Endothelial cell of umbilical vein (primary cell): Measurements from ENCODE around the gene PPP1R16B. TPM values are rescaled to one million over a fixed set of nuclear protein-coding genes. Genes with fewer than 3 reads are reported as not detected.

Experiments used
- BruUV-seq: library from RNA; stranded (reverse); fragments of 400-500 nt; replicated peaks from 2 replicates; lab custom pipeline; 2021; lab: Mats Ljungman, UMichigan
- CTCF ChIA-PET: fragments of 300-600, 350-600 bp; sonication (Branson Sonifier 250); formaldehyde crosslinking; loops from one replicate; lab custom pipeline; 2021; ENCODE audit warnings: antibody characterized with exemption, inconsistent platforms; lab: Charles Lee
- POLR2A ChIA-PET: fragments of 300-600, 350-600 bp; sonication (Branson Sonifier 250); formaldehyde crosslinking; loops from one replicate; lab custom pipeline; 2021; ENCODE audit warnings: antibody characterized with exemption, inconsistent platforms; lab: Charles Lee
- DNase-seq: peaks from one replicate; pipeline ENCODE4 v3.0.0-alpha.2; 2011; ENCODE audit warnings: low read depth, low spot score
- FAIRE-seq: peaks from 2 replicates; lab custom pipeline; 2011; peaks lifted over from hg19 to GRCh38; lab: Jason Lieb, UNC
- H2AFZ ChIP-seq: 2 replicates; pipeline ENCODE4 v1.6.0; 2012; ENCODE audit warnings: low read depth, low read length, control low read depth, inconsistent platforms
- H3K27ac ChIP-seq: 2 replicates; pipeline ENCODE4 v1.5.1; 2011; ENCODE audit warnings: low read depth, mild to moderate bottlenecking, control low read depth, low read length, moderate library complexity; ENCODE audit not compliant: insufficient read depth
- H3K27me3 ChIP-seq, 2 experiments: 2 replicates each; pipeline versions ENCODE4 v1.6.0 to v1.6.1; 2011; ENCODE audit warnings: low read length in 2 of 2, mixed read lengths in 1 of 2; ENCODE audit not compliant: control insufficient read depth in 2 of 2, insufficient read depth in 2 of 2
- H3K36me3 ChIP-seq, 2 experiments: 2 replicates in 1 of 2; 3 replicates in 1 of 2; pipeline ENCODE4 v1.5.1; 2011; ENCODE audit warnings: low read length in 2 of 2, mild to moderate bottlenecking in 1 of 2, moderate library complexity in 1 of 2; ENCODE audit not compliant: control insufficient read depth in 2 of 2, insufficient read depth in 2 of 2; ENCODE audit errors: extremely low read depth in 1 of 2
- H3K4me1 ChIP-seq: 3 replicates; pipeline ENCODE4 v1.5.1; 2011; ENCODE audit warnings: mild to moderate bottlenecking, low read length; ENCODE audit not compliant: control insufficient read depth, insufficient read depth; ENCODE audit errors: extremely low read depth
- H3K4me2 ChIP-seq: 2 replicates; pipeline ENCODE4 v1.6.1; 2011; ENCODE audit warnings: low read length, control low read depth, mixed read lengths; ENCODE audit not compliant: insufficient read depth
- H3K4me3 ChIP-seq, 3 experiments: fragments of 200-600 bp in 1 of 3; sonication (generic), shearing (Covaris generic) in 1 of 3; replicated peaks in 1 of 3; 2 replicates each; pipeline ENCODE4 v1.5.1; 2011 to 2016; ENCODE audit warnings: control low read depth in 3 of 3, low read length in 3 of 3, mild to moderate bottlenecking in 2 of 3, inconsistent platforms in 1 of 3, low read depth in 1 of 3, moderate library complexity in 1 of 3; ENCODE audit not compliant: insufficient read depth in 1 of 3
- H3K79me2 ChIP-seq: 2 replicates; pipeline ENCODE4 v1.6.0; 2012; ENCODE audit warnings: low read length, inconsistent platforms; ENCODE audit not compliant: control insufficient read depth, insufficient read depth
- H3K9ac ChIP-seq: replicated peaks from 2 replicates; pipeline ENCODE3; 2011; ENCODE audit warnings: low read length, control low read depth; ENCODE audit not compliant: insufficient read depth; ENCODE audit errors: extremely low read depth
- H3K9me1 ChIP-seq: replicated peaks from 3 replicates; pipeline ENCODE4 v1.6.0; 2011; ENCODE audit warnings: mild to moderate bottlenecking, low read length; ENCODE audit not compliant: control insufficient read depth, insufficient read depth; ENCODE audit errors: extremely low read depth
- H3K9me3 ChIP-seq: replicated peaks from 2 replicates; pipeline ENCODE4 v1.5.1; 2012; ENCODE audit warnings: low read length, inconsistent platforms; ENCODE audit not compliant: control insufficient read depth, insufficient read depth
- H4K20me1 ChIP-seq: replicated peaks from 2 replicates; pipeline ENCODE3; 2011; ENCODE audit warnings: mild to moderate bottlenecking, low read length; ENCODE audit not compliant: control insufficient read depth, insufficient read depth; ENCODE audit errors: extremely low read depth
- EZH2 ChIP-seq: IDR thresholded peaks from 2 replicates; pipeline ENCODE4 v1.6.1; 2012; ENCODE audit warnings: borderline replicate concordance, low read depth, mild to moderate bottlenecking, moderate library complexity, low read length, inconsistent platforms; ENCODE audit not compliant: severe bottlenecking
- FOS ChIP-seq: IDR thresholded peaks from 2 replicates; pipeline ENCODE4 v1.6.1; 2011; ENCODE audit warnings: mild to moderate bottlenecking, low read length, moderate library complexity, borderline replicate concordance; ENCODE audit not compliant: insufficient read depth
- GATA2 ChIP-seq: IDR thresholded peaks from 2 replicates; pipeline ENCODE4 v1.7.0; 2011; ENCODE audit warnings: low read depth, mild to moderate bottlenecking, moderate library complexity, mixed read lengths, low read length; ENCODE audit not compliant: insufficient read length, insufficient read depth
- JUN ChIP-seq: IDR thresholded peaks from 2 replicates; pipeline ENCODE4 v1.6.1; 2011; ENCODE audit warnings: borderline replicate concordance, low read depth; ENCODE audit not compliant: insufficient read length, insufficient read depth
- MYC ChIP-seq: IDR thresholded peaks from one replicate; pipeline ENCODE4 v1.6.1; 2011; ENCODE audit warnings: mild to moderate bottlenecking, low read depth, low read length
- POLR2A ChIP-seq: IDR thresholded peaks from 2 replicates; pipeline ENCODE4 v1.6.1; 2012; ENCODE audit warnings: low read depth, mild to moderate bottlenecking, control low read depth, low read length
- POLR2AphosphoS5 ChIP-seq: IDR thresholded peaks from 2 replicates; pipeline ENCODE4 v1.6.1; 2012; ENCODE audit warnings: low read depth, mild to moderate bottlenecking, control low read depth, low read length, moderate library complexity; ENCODE audit not compliant: insufficient read depth
- dilution Hi-C: fragments of 300-500 bp; cut with MboI; formaldehyde crosslinking; loops from one replicate; pipeline ENCODE4 v1.15.0; 2019; ENCODE audit warnings: low sequenced_read_pairs; ENCODE audit not compliant: extremely low pct_ligation_motif_present
- intact Hi-C: fragments of 100-400 bp; cut with micrococcal nuclease; formaldehyde crosslinking; loops from one replicate; pipeline ENCODE4 v1.10.0; 2022
- polyA plus RNA-seq, 4 experiments: library from polyadenylated mRNA; depleted of rRNA in 3 of 4; stranded (reverse) in 3 of 4; unstranded in 1 of 4; fragments of >200 nt; gene quantifications; 2 replicates each; pipeline versions ENCODE4 v1.2.1 to v1.2.3, GENCODE V29; 2011 to 2012; ENCODE audit warnings: missing spikeins in 1 of 4
- total RNA-seq: library from RNA; stranded (reverse); gene quantifications from 2 replicates; pipeline ENCODE4 v1.2.3, GENCODE V29; 2021
- TF ChIP-seq, protein P1 (sequence below): IDR thresholded peaks from 2 replicates; pipeline ENCODE4 v1.6.1; 2011; ENCODE audit not compliant: insufficient read depth, insufficient read length
- TF ChIP-seq, protein P2 (sequence below), 2 donors: IDR thresholded peaks; 1 replicate in 1 of 2; 2 replicates in 1 of 2; pipeline ENCODE4 v1.5.1; 2011; ENCODE audit warnings: low read length in 2 of 2, mild to moderate bottlenecking in 2 of 2, moderate library complexity in 2 of 2, control low read depth in 1 of 2, inconsistent platforms in 1 of 2, low read depth in 1 of 2; ENCODE audit not compliant: insufficient read depth in 1 of 2; ENCODE audit errors: extremely low read depth in 1 of 2

The PPP1R16B gene
- total and polyA plus RNA-seq, 2 donors (not counting 3 experiments of a cell fraction or from before 2014, with no cell fraction given) = 34.7 to 68.1 TPM

DNA sequence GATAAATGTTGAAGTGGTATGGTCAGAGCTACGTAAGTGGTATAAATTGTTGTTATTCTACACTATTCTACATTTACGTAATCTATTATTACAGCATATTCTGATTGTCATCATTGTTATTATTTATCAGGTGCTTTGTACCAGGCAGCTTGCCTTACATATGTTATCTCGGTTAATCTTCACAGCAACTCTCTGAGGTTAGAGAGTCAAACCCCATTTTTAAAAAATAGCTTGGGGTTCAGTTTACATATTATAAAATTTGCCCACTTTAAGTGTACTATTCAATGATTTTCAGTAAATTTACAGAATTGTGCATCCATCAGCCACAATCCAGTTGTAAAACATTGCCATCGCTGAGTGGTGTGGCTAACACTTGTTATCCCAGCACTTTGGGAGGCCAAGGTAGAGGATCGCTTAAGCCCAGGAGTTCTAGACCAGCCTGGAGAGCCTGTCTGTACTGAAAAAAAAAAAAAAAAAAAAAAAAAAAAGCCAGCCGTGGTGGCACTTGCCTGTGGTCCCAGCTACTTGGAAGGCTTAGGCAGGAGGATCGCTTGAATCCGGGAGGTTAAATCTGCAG is 35.5 kb downstream of the PPP1R16B start:
- Histone ChIP-seq H3K4me2 (no peak overlapping the region), H3K4me1 (peaks cover 10% of the 10 kb centered on the region), H3K9me3 (no peaks in the 10 kb centered on the region), H4K20me1 (no peaks in the 10 kb centered on the region), H3K79me2 (no peaks in the 10 kb centered on the region), H3K9me1 (no peaks in the 10 kb centered on the region), H3K4me3 (no peak overlapping the region), H2AFZ (no peak overlapping the region), H3K27me3 (peaks cover 0 to 2% of the 10 kb centered on the region in 2 experiments), H3K36me3 (peaks cover 2 to 19% of the 10 kb centered on the region in 2 experiments), H3K9ac (no peak overlapping the region), H3K27ac (no peak overlapping the region)
- BruUV-seq = no TSS peak
- POLR2A ChIA-PET = no interaction called here
- dilution Hi-C loops (no loop called here), intact Hi-C loops (no loop called here)
- FAIRE-seq (no peak), DNase-seq (no peak)
- TF ChIP-seq FOS = no peak
- TF ChIP-seq EZH2 = no peak
- TF ChIP-seq GATA2 = no peak
- TF ChIP-seq, protein P1, sequence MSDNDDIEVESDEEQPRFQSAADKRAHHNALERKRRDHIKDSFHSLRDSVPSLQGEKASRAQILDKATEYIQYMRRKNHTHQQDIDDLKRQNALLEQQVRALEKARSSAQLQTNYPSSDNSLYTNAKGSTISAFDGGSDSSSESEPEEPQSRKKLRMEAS = no peak
- no peak for TF ChIP-seq MYC
- TF ChIP-seq POLR2A = no peak
- TF ChIP-seq JUN = no peak
- TF ChIP-seq, protein P2, sequence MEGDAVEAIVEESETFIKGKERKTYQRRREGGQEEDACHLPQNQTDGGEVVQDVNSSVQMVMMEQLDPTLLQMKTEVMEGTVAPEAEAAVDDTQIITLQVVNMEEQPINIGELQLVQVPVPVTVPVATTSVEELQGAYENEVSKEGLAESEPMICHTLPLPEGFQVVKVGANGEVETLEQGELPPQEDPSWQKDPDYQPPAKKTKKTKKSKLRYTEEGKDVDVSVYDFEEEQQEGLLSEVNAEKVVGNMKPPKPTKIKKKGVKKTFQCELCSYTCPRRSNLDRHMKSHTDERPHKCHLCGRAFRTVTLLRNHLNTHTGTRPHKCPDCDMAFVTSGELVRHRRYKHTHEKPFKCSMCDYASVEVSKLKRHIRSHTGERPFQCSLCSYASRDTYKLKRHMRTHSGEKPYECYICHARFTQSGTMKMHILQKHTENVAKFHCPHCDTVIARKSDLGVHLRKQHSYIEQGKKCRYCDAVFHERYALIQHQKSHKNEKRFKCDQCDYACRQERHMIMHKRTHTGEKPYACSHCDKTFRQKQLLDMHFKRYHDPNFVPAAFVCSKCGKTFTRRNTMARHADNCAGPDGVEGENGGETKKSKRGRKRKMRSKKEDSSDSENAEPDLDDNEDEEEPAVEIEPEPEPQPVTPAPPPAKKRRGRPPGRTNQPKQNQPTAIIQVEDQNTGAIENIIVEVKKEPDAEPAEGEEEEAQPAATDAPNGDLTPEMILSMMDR (IDR thresholded peaks at IDR 0.05; ENCODE audit: extremely low read depth in 1 of 2, insufficient read depth in 1 of 2, low read depth in 1 of 2, low read length in 2 of 2) = no peak
- TF ChIP-seq POLR2AphosphoS5 = no peak
- CTCF ChIA-PET = interaction anchor here (1.0 to 1.1 kb wide), 5 partner anchors 9 to 52 kb away, joined by 3 to 4 read pairs (median 3); no protein-coding TSS in a partner anchor
